ENCODE measurements around the gene SEL1L.
"Not testable (repeated sequence)": the region's sequence is repeated elsewhere in the genome, so short reads cannot be mapped to it uniquely, and the experiment has no call there.

SEL1L gene

DNA sequence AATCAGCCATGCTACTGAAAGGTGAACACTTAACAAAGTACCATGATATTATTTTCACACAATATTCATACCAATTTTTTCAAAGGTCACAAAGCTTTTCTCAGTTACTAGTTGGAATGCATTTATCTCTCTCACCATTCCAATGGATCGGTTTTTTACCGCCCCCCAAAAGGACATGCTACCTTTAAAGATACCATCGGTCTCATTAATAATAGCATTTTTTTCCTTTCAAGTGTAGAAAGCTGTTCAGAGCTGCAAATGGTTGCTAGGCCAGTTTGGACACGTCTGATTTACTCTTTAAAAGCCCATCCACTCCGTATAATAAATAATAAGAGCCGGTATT is 98.6 kb downstream of the SEL1L start:
- POLR2A ChIA-PET (ENCODE audit: low non-redundant PET), result interaction anchor here (1.0 kb wide), 1 partner anchor 216 kb away, joined by 3 read pairs; no protein-coding TSS in a partner anchor
- peak overlapping the region; percentile 85 for H3K27ac ChIP-seq
- no peak for DNase-seq (ENCODE audit: low spot score)
- TF ChIP-seq, protein P1, sequence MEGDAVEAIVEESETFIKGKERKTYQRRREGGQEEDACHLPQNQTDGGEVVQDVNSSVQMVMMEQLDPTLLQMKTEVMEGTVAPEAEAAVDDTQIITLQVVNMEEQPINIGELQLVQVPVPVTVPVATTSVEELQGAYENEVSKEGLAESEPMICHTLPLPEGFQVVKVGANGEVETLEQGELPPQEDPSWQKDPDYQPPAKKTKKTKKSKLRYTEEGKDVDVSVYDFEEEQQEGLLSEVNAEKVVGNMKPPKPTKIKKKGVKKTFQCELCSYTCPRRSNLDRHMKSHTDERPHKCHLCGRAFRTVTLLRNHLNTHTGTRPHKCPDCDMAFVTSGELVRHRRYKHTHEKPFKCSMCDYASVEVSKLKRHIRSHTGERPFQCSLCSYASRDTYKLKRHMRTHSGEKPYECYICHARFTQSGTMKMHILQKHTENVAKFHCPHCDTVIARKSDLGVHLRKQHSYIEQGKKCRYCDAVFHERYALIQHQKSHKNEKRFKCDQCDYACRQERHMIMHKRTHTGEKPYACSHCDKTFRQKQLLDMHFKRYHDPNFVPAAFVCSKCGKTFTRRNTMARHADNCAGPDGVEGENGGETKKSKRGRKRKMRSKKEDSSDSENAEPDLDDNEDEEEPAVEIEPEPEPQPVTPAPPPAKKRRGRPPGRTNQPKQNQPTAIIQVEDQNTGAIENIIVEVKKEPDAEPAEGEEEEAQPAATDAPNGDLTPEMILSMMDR (conservative IDR thresholded peaks at IDR 0.05; ENCODE audit: low read depth), result no peak
- CTCF ChIA-PET, result interaction anchor here (0.7 to 0.9 kb wide), 2 partner anchors 19 to 119 kb away, joined by 5 to 6 read pairs; no protein-coding TSS in a partner anchor

- CTCF ChIA-PET, result no interaction called here
Observed at GRCh38 chr14:81434230-81434629, 99.4 kb downstream of the SEL1L start.

DNA sequence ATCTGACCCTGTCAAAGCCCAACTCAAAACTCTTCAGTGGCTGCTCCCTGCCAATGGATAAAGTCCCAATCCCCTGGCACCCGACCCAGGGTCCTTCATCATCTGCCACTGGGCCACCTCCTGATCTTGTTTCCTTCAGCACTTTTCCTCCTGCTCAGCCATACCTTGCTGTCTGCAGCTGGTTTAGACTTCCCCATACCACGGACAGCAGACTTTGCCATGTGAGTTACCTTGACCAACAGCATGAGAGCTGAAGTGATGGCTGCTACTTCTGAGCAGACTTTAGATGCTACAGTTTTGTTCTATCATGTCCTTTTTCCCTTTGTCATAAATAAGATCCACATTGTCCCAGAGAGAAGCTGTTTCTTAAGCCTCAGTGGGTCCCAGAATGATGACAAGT is 100.3 kb downstream of the SEL1L start:
- TF ChIP-seq, protein P1 (conservative IDR thresholded peaks at IDR 0.05; ENCODE audit: low read depth), result no peak
- CTCF ChIA-PET, result no interaction called here
- DNase-seq (ENCODE audit: low spot score), result no peak
- POLR2A ChIA-PET (ENCODE audit: low non-redundant PET), result no interaction called here
- peak overlapping the region; percentile 72 for H3K27ac ChIP-seq

More at GRCh38 chr14:81434230-81434629, 99.4 kb downstream of the SEL1L start:
- TF ChIP-seq, protein P1 (conservative IDR thresholded peaks at IDR 0.05; ENCODE audit: low read depth), result no peak
- POLR2A ChIA-PET (ENCODE audit: low non-redundant PET), result no interaction called here
- H3K27ac ChIP-seq, result no peak overlapping the region
- DNase-seq (ENCODE audit: low spot score), result no peak

GRCh38 chr14:81432219-81432661 is 101.4 kb downstream of the SEL1L start:
- peak; percentile 46 for DNase-seq (ENCODE audit: low spot score)
- POLR2A ChIA-PET (ENCODE audit: low non-redundant PET), result no interaction called here
- CTCF ChIA-PET, result interaction anchor here (0.8 kb wide), 1 partner anchor 163 kb away, joined by 4 read pairs; no protein-coding TSS in a partner anchor

DNA sequence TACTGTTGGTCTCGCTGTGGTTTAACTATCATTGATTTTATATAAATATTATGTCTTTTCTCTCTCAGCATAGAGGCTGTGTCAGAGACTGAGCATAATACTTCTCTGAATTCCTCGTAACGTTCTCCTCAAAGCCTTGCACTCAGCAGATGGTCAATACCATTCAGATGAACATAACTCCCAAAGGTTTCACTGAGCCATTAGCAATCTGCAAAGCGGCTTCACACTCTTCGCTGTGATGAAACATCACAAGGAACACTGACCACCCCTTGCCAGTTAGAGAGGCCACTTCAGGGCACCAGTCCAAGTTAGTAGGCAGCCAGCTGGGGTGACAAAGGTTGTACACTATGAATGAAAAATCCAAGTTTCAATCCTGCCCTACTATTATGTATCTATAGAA is 103.4 kb downstream of the SEL1L start:
- no peak for DNase-seq (ENCODE audit: low spot score)
- TF ChIP-seq, protein P1 (conservative IDR thresholded peaks at IDR 0.05; ENCODE audit: low read depth), result no peak
- ChIA-PET CTCF (no interaction called here), POLR2A (ENCODE audit: low non-redundant PET) (no interaction called here)
- H3K27ac ChIP-seq, result no peak overlapping the region

More at GRCh38 chr14:81432219-81432661, 101.4 kb downstream of the SEL1L start:
- H3K27ac ChIP-seq, result peak overlapping the region; percentile 72
- TF ChIP-seq, protein P1 (conservative IDR thresholded peaks at IDR 0.05; ENCODE audit: low read depth), result no peak

- CTCF ChIA-PET; POLR2A ChIA-PET (ENCODE audit: low non-redundant PET); H3K27ac ChIP-seq: not testable (repeated sequence)
Observed at GRCh38 chr14:81429749-81430148, 103.9 kb downstream of the SEL1L start.

DNA sequence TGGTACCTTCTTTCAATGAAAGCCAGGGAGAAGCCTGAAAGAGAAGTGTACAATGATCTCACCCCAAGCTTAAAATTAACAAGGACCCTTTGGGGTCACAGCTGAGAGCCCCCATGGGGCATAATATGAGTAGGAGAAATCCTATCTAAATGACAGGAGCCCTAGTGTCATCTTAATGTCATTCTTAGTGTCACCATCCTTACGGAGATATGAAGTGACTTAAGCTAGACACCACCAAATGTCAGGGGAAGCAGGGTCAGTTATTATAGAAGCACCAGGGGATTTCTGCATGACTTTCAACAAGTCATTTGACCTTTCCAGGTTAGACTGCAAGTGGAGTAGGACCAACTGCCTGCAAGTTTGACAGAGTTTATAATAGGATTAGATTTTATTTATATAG is 104.6 kb downstream of the SEL1L start:
- ChIA-PET CTCF (interaction anchor here (0.7 kb wide), 1 partner anchor 33 kb away, joined by 3 read pairs; no protein-coding TSS in a partner anchor), POLR2A (ENCODE audit: low non-redundant PET) (no interaction called here)
- no peak overlapping the region for H3K27ac ChIP-seq
- DNase-seq (ENCODE audit: low spot score), result no peak
- TF ChIP-seq, protein P1 (conservative IDR thresholded peaks at IDR 0.05; ENCODE audit: low read depth), result no peak

More at GRCh38 chr14:81429749-81430148, 103.9 kb downstream of the SEL1L start:
- not testable (repeated sequence) for DNase-seq (ENCODE audit: low spot score)

Data from RWPE1 (cell line).